GM23248 (cell line): Measurements from ENCODE around the gene ZFHX2. TPM values are rescaled to one million over a fixed set of nuclear protein-coding genes. Genes with fewer than 3 reads are reported as not detected.

ENCODE experiments used
- DNase-seq: peaks from one replicate; pipeline ENCODE4 v3.0.0-alpha.2; 2015
- H2AFZ ChIP-seq: fragments of 200-600 bp; sonication (generic); 2 replicates; pipeline ENCODE4 v1.6.1; 2016; ENCODE audit warnings: antibody characterized with exemption
- H3F3A ChIP-seq: fragments of 200-600 bp; sonication (generic); 2 replicates; pipeline ENCODE4 v1.6.1; 2016; ENCODE audit warnings: mild to moderate bottlenecking, antibody characterized with exemption, mixed run types; ENCODE audit not compliant: insufficient read depth
- H3K27ac ChIP-seq: fragments of 200-600 bp; sonication (generic); 2 replicates; pipeline ENCODE4 v1.5.1; 2016; ENCODE audit warnings: mild to moderate bottlenecking
- H3K27me3 ChIP-seq: fragments of 200-600 bp; sonication (generic); replicated peaks from 2 replicates; pipeline ENCODE4 v1.6.1; 2016; ENCODE audit warnings: mild to moderate bottlenecking; ENCODE audit not compliant: insufficient read depth
- H3K36me3 ChIP-seq: fragments of 200-600 bp; sonication (generic); 2 replicates; pipeline ENCODE4 v1.6.1; 2016; ENCODE audit warnings: low read depth, mild to moderate bottlenecking
- H3K4me1 ChIP-seq: fragments of 200-600 bp; sonication (generic); 2 replicates; pipeline ENCODE4 v1.6.1; 2016; ENCODE audit warnings: mild to moderate bottlenecking; ENCODE audit not compliant: insufficient read depth
- H3K4me2 ChIP-seq: fragments of 200-600 bp; sonication (generic); one replicate; pipeline ENCODE4 v1.6.1; 2016; ENCODE audit warnings: mild to moderate bottlenecking; ENCODE audit not compliant: unreplicated experiment
- H3K4me3 ChIP-seq: fragments of 200-600 bp; sonication (generic); 2 replicates; pipeline ENCODE4 v1.5.1; 2016; ENCODE audit warnings: mild to moderate bottlenecking
- H3K79me2 ChIP-seq: fragments of 200-600 bp; sonication (generic); 2 replicates; pipeline ENCODE4 v1.6.1; 2016; ENCODE audit warnings: mild to moderate bottlenecking; ENCODE audit not compliant: insufficient read depth
- H3K9ac ChIP-seq: fragments of 200-600 bp; sonication (generic); 2 replicates; pipeline ENCODE4 v1.6.1; 2016; ENCODE audit warnings: mild to moderate bottlenecking
- H3K9me2 ChIP-seq: fragments of 200-600 bp; sonication (generic); 2 replicates; pipeline ENCODE4 v1.6.1; 2016; ENCODE audit warnings: mixed run types, mild to moderate bottlenecking, moderate library complexity; ENCODE audit not compliant: insufficient read depth
- H3K9me3 ChIP-seq: fragments of 200-600 bp; sonication (generic); one replicate; pipeline ENCODE4 v1.6.1; 2017; ENCODE audit warnings: low read depth
- H4K20me1 ChIP-seq: fragments of 200-600 bp; sonication (generic); 2 replicates; pipeline ENCODE4 v1.6.0; 2016; ENCODE audit not compliant: insufficient read depth
- EZH2 ChIP-seq: fragments of 200-600 bp; sonication (generic); IDR thresholded peaks from 2 replicates; pipeline ENCODE4 v1.6.1; 2018; ENCODE audit warnings: antibody characterized with exemption, mild to moderate bottlenecking; ENCODE audit not compliant: insufficient read depth, poor library complexity, severe bottlenecking
- EZH2phosphoT487 ChIP-seq: fragments of 200-600 bp; sonication (generic); IDR thresholded peaks from 2 replicates; pipeline ENCODE4 v1.6.1; 2018; ENCODE audit warnings: antibody characterized with exemption, moderate library complexity, mild to moderate bottlenecking, low read depth; ENCODE audit not compliant: insufficient read depth
- WGBS, 2 experiments: methylation state at CpG; one replicate each; pipeline ENCODE4 v1.1.6; 2015 to 2017; ENCODE audit warnings: low lambda C conversion rate in 2 of 2, low coverage in 1 of 2; ENCODE audit errors: missing lambda C conversion rate in 2 of 2; 5-methylcytosine and 5-hydroxymethylcytosine counted together
- in situ Hi-C: fragments of 300-500 bp; cut with MboI; formaldehyde crosslinking; loops from 2 replicates; pipeline ENCODE4 v1.15.0; 2020
- polyA plus RNA-seq: library from polyadenylated mRNA; unstranded; fragments of >200 nt; fragmentation: Nextera tagmentation; extraction: Ambion mirVana; gene quantifications from 2 replicates; pipeline ENCODE4 v1.2.1, GENCODE V29; 2016
- total RNA-seq: library from RNA; depleted of rRNA; stranded (reverse); fragments of >200 nt; shearing (Covaris generic); gene quantifications from 2 replicates; pipeline ENCODE4 v1.2.3, GENCODE V29; 2014

Gene ZFHX2
- total and polyA plus RNA-seq, 2 experiments from 2014 or later = under 0.01 to 0.49 TPM

DNA sequence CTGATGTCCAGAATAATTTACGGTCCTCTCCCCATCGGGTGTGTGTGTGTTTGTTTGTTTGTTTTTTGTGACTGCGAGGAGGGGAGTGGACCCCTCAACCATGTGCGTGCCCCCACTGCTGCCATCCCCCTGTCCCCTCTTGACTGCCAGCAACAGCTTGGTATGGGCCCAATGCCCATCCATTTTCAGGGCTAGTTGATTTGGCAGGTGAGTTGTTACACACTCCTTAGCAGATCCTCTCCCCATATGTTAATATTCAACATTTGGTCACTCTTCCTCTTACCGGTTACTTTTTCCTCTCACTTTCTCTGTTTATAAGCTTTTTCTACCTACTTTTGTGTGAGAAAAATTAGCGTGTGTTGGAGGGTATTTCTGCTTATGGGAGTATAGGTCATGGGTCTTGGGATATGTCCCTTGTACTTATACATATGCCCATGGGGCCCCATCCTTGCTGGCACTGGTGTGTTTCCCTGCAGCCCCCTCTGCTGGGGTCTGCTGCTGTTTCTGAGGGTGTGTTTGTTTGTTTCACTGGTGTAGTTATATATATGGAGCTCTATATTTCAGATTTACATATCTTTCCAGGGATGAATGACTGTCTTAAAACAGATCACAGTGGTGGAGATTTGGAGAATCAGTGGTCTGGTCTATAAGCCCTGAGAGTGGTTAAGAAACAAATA lies 33.8 kb downstream of the ZFHX2 start:
- no peak overlapping the region for H3K27ac ChIP-seq
- H3K79me2 ChIP-seq = no peaks in the 10 kb centered on the region
- no peaks in the 10 kb centered on the region for H3F3A ChIP-seq
- H2AFZ ChIP-seq = no peak overlapping the region
- no peak overlapping the region for H3K4me2 ChIP-seq
- H3K27me3 ChIP-seq = no peaks in the 10 kb centered on the region
- WGBS, 2 experiments = 75 to 78% methylated on average over 6 of the region's 6 CpGs
- H3K4me1 ChIP-seq = no peaks in the 10 kb centered on the region
- TF ChIP-seq EZH2 (no peak), EZH2phosphoT487 (no peak)
- no peaks in the 10 kb centered on the region for H3K36me3 ChIP-seq
- H3K9me2 ChIP-seq = no peaks in the 10 kb centered on the region
- no peak overlapping the region for H3K9ac ChIP-seq
- DNase-seq = no peak
- H4K20me1 ChIP-seq = no peaks in the 10 kb centered on the region
- no peaks in the 10 kb centered on the region for H3K9me3 ChIP-seq
- in situ Hi-C loops = no loop called here
- H3K4me3 ChIP-seq = no peak overlapping the region

DNA sequence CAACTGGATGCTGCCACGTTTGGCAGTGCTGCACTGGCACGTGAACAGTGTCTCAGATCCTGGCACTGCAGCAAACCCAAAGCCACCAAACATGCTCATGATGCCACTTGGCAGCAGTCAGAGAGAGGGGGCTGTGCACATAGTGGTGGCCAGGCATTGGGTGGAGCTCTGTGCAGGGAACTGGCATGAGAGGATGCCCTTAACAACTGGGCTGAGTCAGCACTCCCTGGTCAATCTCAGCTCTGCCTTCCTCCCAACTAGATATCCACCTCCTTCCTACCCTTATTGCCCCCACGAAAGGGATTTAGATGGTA lies 37.0 kb downstream of the ZFHX2 start:
- in situ Hi-C loops = no loop called here
- Histone ChIP-seq H3K36me3 (no peaks in the 10 kb centered on the region), H3F3A (no peaks in the 10 kb centered on the region), H3K4me3 (no peak overlapping the region), H3K27me3 (no peaks in the 10 kb centered on the region), H3K4me2 (no peak overlapping the region), H3K9ac (no peak overlapping the region), H3K27ac (no peak overlapping the region), H3K79me2 (no peaks in the 10 kb centered on the region), H2AFZ (no peak overlapping the region), H3K4me1 (no peaks in the 10 kb centered on the region), H3K9me3 (no peaks in the 10 kb centered on the region), H4K20me1 (no peaks in the 10 kb centered on the region), H3K9me2 (no peaks in the 10 kb centered on the region)
- no peak for DNase-seq
- TF ChIP-seq EZH2phosphoT487 = no peak
- no peak for TF ChIP-seq EZH2
- WGBS, 2 experiments = 62 to 64% methylated on average over 3 of the region's 3 CpGs

DNA sequence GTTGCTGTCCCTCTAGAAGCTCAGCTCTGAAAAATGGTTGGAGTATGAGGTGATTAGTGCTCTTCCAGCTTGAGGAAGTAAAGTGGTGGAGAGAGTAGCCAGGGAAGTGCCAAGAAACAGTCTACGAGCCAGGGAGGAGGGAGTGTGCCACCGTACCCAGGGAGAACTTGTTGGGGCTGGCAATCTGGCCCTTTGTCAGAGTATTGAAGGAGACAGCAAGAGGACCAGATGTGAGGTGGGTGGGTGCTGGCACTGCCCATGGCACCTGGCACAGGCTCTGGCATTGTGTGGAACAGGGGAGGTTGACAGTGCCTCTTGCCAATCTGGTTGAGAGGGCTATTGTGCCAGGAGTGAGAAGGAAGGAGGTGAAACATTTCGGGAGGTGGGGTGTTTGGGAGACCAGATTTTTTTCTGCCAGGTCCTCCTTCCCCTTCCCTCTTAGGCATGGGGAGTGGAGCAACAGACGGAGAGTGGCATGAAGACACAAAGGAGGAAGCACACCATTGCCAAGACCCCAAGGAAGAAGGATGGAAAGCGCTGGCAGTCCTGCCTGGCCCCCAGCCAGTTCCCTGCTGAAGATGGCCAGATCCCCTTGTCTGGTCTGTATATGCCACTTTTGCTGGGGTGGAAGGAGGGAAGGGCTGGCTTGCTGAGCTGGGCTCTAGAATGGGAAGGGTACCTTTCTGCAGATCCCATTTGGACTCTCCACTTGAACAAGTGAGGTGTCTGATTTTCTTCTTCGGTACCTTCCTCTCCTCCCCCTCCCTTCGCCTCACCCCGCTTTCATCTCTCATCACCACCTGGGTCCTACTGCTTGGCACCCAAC lies 37.5 kb downstream of the ZFHX2 start:
- Histone ChIP-seq H3K36me3 (no peaks in the 10 kb centered on the region), H3K27me3 (no peaks in the 10 kb centered on the region), H3K4me2 (no peak overlapping the region), H3K79me2 (no peaks in the 10 kb centered on the region), H4K20me1 (no peaks in the 10 kb centered on the region), H3K9me3 (no peaks in the 10 kb centered on the region), H3K4me3 (no peak overlapping the region), H3K9ac (no peak overlapping the region), H3K9me2 (no peaks in the 10 kb centered on the region), H3K4me1 (no peaks in the 10 kb centered on the region), H2AFZ (no peak overlapping the region), H3K27ac (no peak overlapping the region), H3F3A (no peaks in the 10 kb centered on the region)
- in situ Hi-C loops = no loop called here
- 68 to 71% methylated on average over 8 of the region's 8 CpGs for WGBS, 2 experiments
- DNase-seq = no peak
- TF ChIP-seq EZH2 (no peak), EZH2phosphoT487 (no peak)

DNA sequence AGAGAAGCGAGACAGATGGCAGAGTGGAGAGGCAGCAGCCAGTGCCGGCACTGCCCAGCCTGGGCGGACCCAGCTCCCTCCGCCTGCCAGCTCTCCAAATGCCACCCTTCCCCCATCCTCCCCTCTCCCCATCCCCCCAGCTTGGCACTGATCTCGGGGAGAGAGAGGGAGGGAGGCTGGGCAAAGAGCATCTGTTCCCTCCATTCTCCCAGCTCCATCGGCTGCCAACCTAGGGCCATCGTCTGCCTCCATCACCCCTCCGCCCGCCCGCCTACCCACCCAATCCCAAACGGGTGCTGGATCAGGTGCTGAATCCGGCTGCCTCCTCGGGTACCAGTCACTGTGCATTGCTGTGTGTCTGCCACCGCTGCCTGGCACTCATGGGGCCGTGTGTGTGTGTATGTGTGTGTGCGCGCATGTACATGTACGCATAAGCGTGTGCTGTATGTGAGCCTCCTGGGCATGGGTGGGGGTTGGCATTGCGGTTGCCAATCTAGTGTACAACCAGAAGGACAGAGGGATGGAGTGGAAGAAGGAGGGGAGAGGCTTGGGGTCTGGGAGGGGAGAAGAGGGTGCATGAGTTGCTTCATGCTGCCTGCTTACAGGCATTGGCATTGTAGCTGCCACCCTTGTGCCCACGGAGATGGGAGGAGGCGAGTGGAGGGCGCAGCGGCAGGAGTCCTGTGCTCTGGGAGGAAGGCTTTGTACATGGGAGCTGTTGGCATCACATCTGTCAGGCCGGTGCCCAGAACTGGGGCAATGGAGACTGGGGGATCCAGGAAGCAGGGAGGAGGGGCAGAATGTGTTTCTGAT lies 38.4 kb downstream of the ZFHX2 start:
- H3K9ac ChIP-seq = no peak overlapping the region
- H3K9me2 ChIP-seq = no peaks in the 10 kb centered on the region
- H3K9me3 ChIP-seq = no peaks in the 10 kb centered on the region
- H3K4me1 ChIP-seq = no peaks in the 10 kb centered on the region
- no peak for DNase-seq
- TF ChIP-seq EZH2phosphoT487 = no peak
- TF ChIP-seq EZH2 = no peak
- H2AFZ ChIP-seq = no peak overlapping the region
- H3K36me3 ChIP-seq = no peaks in the 10 kb centered on the region
- H3K79me2 ChIP-seq = no peaks in the 10 kb centered on the region
- H3F3A ChIP-seq = no peaks in the 10 kb centered on the region
- WGBS, 2 experiments = 87 to 93% methylated on average over 14 to 25 of the region's 25 CpGs
- no peak overlapping the region for H3K27ac ChIP-seq
- in situ Hi-C loops = no loop called here
- H3K27me3 ChIP-seq = no peaks in the 10 kb centered on the region
- no peak overlapping the region for H3K4me3 ChIP-seq
- no peaks in the 10 kb centered on the region for H4K20me1 ChIP-seq
- no peak overlapping the region for H3K4me2 ChIP-seq
